ENCODE data around the gene SFN. TPM values are rescaled to one million over a fixed set of nuclear protein-coding genes. Genes with fewer than 3 reads are reported as not detected.
A peak's percentile ranks its signal among the peaks of the same experiment; 100 is the strongest.

The SFN gene
- total and polyA plus RNA-seq, 2 of the 13 experiments (the other 11 are each of a cell fraction or from before 2014, with no cell fraction given): 4.3 to 5.6 TPM

GRCh38 chr1:26826261-26827105 is 36.5 kb upstream of the SFN start, which contains the start of gene ZDHHC18 (continued):
- TF ChIP-seq TBL1XR1 (IDR thresholded peaks at IDR 0.05; ENCODE audit: borderline replicate concordance, low read length, partially characterized antibody) (no peak), HOXA3 (CRISPR knock-in tag; IDR thresholded peaks at IDR 0.05) (no peak), TFDP2 (CRISPR knock-in tag; IDR thresholded peaks at IDR 0.05) (no peak), ZNF792 (CRISPR knock-in tag; IDR thresholded peaks at IDR 0.05) (no peak), FOXO1 (CRISPR knock-in tag; IDR thresholded peaks at IDR 0.05) (no peak), AGO2 (optimal IDR thresholded peaks at IDR 0.05; ENCODE audit: low read depth, low read length) (no peak), LCORL (IDR thresholded peaks at IDR 0.05) (no peak), LCORL (CRISPR knock-in tag; IDR thresholded peaks at IDR 0.05) (peak; percentile 46; the same call in 1 of the 2 replicates), IRX3 (CRISPR knock-in tag; IDR thresholded peaks at IDR 0.05; ENCODE audit: borderline replicate concordance, low read depth) (peak; percentile 55; the same call in 1 of the 2 replicates), KMT2B (CRISPR knock-in tag; IDR thresholded peaks at IDR 0.05) (no peak), ZNF18 (CRISPR knock-in tag; IDR thresholded peaks at IDR 0.05; ENCODE audit: insufficient replicate concordance) (no peak), SMAD3 (CRISPR knock-in tag; IDR thresholded peaks at IDR 0.05) (no peak), ZZZ3 (CRISPR knock-in tag; IDR thresholded peaks at IDR 0.05; ENCODE audit: borderline replicate concordance) (no peak), SNAPC2 (CRISPR knock-in tag; IDR thresholded peaks at IDR 0.05) (no peak), ZBTB20 (CRISPR knock-in tag; IDR thresholded peaks at IDR 0.05; ENCODE audit: borderline replicate concordance, low read depth) (no peak), JUND (CRISPR knock-in tag; IDR thresholded peaks at IDR 0.05) (no peak), POLR2A (IDR thresholded peaks at IDR 0.05; ENCODE audit: insufficient read depth in 1 of 2, low read depth in 2 of 2, low read length in 2 of 2) (peak in 1 of 2 experiments; percentile 56; a peak in 1 of 4 replicates)
- TF ChIP-seq, protein P1, sequence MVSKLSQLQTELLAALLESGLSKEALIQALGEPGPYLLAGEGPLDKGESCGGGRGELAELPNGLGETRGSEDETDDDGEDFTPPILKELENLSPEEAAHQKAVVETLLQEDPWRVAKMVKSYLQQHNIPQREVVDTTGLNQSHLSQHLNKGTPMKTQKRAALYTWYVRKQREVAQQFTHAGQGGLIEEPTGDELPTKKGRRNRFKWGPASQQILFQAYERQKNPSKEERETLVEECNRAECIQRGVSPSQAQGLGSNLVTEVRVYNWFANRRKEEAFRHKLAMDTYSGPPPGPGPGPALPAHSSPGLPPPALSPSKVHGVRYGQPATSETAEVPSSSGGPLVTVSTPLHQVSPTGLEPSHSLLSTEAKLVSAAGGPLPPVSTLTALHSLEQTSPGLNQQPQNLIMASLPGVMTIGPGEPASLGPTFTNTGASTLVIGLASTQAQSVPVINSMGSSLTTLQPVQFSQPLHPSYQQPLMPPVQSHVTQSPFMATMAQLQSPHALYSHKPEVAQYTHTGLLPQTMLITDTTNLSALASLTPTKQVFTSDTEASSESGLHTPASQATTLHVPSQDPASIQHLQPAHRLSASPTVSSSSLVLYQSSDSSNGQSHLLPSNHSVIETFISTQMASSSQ (IDR thresholded peaks at IDR 0.05; ENCODE audit: low read depth): no peak
- TF ChIP-seq, protein P1 (CRISPR knock-in tag; IDR thresholded peaks at IDR 0.05; ENCODE audit: borderline replicate concordance): no peak
- TF ChIP-seq, protein P2, sequence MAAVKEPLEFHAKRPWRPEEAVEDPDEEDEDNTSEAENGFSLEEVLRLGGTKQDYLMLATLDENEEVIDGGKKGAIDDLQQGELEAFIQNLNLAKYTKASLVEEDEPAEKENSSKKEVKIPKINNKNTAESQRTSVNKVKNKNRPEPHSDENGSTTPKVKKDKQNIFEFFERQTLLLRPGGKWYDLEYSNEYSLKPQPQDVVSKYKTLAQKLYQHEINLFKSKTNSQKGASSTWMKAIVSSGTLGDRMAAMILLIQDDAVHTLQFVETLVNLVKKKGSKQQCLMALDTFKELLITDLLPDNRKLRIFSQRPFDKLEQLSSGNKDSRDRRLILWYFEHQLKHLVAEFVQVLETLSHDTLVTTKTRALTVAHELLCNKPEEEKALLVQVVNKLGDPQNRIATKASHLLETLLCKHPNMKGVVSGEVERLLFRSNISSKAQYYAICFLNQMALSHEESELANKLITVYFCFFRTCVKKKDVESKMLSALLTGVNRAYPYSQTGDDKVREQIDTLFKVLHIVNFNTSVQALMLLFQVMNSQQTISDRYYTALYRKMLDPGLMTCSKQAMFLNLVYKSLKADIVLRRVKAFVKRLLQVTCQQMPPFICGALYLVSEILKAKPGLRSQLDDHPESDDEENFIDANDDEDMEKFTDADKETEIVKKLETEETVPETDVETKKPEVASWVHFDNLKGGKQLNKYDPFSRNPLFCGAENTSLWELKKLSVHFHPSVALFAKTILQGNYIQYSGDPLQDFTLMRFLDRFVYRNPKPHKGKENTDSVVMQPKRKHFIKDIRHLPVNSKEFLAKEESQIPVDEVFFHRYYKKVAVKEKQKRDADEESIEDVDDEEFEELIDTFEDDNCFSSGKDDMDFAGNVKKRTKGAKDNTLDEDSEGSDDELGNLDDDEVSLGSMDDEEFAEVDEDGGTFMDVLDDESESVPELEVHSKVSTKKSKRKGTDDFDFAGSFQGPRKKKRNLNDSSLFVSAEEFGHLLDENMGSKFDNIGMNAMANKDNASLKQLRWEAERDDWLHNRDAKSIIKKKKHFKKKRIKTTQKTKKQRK (IDR thresholded peaks at IDR 0.05; ENCODE audit: low read length): no peak

All from HepG2 (cell line).